Uterus (tissue), 2 donors: ENCODE measurements around the gene NUMB.

Source experiments
- POLR2A ChIP-seq, 2 donors: fragments of 450-650 bp; IDR thresholded peaks; one replicate each; pipeline ENCODE4 v1.6.1; 2016; ENCODE audit warnings: antibody characterized with exemption in 2 of 2, mild to moderate bottlenecking in 1 of 2, moderate library complexity in 1 of 2
- TF ChIP-seq, protein P1 (sequence below), 4 experiments: fragments of 200-600 bp in 2 of 4; fragments of 450-650 bp in 2 of 4; sonication (generic) in 2 of 4; IDR thresholded peaks; one replicate each; pipeline ENCODE4 v1.5.1; 2016 to 2019; ENCODE audit warnings: antibody characterized with exemption in 4 of 4, mild to moderate bottlenecking in 2 of 4, moderate library complexity in 1 of 4

DNA sequence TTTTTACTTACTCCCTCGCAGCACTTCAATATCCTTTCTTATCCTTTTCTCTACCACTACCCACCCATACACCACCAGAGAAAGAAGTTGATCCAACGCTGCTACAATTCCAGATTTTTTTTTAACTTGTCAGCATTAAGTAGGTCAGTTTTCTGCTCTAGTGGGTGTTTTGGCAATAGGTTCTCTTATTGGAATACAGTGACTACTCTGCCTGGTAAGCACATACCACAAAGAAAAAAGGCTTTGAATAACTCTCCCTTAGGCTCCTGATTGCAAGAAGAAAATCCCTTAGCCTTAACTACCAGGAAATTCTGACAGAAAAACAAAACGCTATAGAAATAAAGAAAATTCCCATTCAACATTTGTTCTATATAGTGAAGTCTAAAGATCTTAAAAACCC, 72.0 kb downstream of the NUMB start:
- TF ChIP-seq, protein P1, sequence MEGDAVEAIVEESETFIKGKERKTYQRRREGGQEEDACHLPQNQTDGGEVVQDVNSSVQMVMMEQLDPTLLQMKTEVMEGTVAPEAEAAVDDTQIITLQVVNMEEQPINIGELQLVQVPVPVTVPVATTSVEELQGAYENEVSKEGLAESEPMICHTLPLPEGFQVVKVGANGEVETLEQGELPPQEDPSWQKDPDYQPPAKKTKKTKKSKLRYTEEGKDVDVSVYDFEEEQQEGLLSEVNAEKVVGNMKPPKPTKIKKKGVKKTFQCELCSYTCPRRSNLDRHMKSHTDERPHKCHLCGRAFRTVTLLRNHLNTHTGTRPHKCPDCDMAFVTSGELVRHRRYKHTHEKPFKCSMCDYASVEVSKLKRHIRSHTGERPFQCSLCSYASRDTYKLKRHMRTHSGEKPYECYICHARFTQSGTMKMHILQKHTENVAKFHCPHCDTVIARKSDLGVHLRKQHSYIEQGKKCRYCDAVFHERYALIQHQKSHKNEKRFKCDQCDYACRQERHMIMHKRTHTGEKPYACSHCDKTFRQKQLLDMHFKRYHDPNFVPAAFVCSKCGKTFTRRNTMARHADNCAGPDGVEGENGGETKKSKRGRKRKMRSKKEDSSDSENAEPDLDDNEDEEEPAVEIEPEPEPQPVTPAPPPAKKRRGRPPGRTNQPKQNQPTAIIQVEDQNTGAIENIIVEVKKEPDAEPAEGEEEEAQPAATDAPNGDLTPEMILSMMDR (IDR thresholded peaks at IDR 0.05): no peak
- TF ChIP-seq POLR2A (IDR thresholded peaks at IDR 0.05): no peak
